NCI-H2081 (cell line): ENCODE measurements around the gene CCDC73.
"Not testable (repeated sequence)": the region's sequence is repeated elsewhere in the genome, so short reads cannot be mapped to it uniquely, and the experiment has no call there.

Source experiments
- DNase-seq, 2 experiments: peaks; one replicate each; lab custom pipeline; 2025; lab: John Stamatoyannopoulos, UW

CCDC73 gene

DNA sequence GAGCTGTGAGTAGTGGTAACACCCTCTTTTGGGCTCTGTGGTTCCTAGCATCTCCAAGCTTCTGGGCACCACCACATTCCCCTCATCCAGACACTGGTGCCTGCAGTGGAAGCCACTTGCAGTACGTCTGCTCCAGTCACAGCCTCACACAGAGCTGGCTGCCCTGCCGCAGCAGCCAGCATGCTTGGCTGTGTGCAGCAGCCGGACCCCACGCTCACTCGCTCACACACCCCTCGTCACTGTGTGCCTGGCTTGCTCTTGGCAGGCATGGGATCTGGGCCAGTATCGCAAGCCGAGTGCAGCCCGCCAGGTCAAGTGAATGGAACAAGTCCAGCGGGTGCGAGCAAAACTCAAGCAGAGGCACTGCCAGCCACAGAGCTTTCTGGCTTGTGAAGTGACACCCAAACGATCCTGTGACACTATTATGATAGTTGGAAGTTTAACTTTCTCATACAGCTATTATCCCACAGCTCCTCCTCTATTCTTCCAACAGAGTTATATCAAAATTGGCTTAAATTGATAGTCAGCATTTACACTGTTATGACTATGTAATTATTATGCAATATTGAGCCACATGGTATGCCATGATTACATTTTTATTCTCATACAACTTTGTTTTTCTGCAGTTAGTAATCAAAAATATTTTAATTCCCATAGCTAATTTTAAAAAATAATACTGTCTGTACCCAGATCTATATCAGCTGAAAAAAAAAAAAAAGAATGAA lies 89.0 kb downstream of the CCDC73 start:
- DNase-seq, result no peak

DNA sequence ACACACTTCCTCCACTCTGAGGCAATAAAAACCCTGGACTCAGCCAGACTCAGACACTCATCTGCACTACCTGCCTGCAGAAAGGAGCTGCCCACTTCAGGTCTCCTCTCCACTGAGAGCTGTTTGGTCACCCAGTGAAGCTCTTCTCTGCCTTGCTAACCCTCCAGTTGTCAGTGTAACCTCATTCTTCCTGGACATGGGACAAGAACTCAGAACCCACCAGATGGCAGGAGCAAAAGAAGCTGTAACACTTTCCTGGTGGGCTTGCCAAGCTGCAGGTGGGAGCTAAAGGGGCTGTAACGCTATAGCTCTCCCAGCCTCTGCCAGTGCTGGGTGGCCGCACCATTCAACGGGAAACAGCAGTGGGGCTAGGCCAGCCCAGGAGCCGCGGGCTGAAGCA lies 89.7 kb downstream of the CCDC73 start:
- no peak for DNase-seq

DNA sequence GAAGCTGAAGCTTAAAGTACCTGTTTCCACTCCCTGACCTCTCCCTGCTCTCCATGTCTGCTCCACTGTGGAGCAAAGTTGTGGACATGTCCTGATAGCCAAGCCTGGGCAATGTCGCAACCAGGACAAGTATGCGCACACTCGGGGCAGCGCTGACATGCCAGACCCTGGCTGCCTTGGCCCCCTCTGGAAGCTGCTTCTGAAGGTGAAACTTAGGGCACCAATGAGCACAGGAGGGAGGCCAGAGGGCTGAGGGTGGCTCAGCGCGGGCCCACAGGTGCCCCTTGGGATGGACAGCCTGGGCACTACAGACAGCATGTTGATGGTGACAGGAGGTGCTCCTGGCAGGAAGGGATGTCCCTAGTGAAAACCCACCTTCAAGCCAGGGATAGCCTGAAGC lies 90.2 kb downstream of the CCDC73 start:
- DNase-seq, result no peak

DNA sequence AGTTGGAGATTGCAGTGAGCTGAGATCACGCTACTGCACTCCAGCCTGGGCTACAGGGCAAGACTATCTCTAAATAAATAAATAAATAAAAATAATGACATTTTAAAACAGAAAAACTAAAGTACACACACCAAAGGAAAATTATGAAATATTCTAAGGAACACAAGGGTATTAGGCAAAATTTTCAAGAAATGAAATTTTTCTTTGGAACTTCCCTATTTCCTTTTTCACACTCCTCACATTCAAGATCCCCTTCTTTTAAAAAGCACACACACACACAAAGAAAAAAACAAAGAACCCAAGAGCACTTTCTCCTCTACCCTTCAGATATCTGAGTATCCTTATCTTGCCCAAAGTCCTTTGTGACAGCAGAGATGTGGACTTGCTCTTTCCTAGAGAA lies 92.8 kb downstream of the CCDC73 start:
- DNase-seq, result no peak

DNA sequence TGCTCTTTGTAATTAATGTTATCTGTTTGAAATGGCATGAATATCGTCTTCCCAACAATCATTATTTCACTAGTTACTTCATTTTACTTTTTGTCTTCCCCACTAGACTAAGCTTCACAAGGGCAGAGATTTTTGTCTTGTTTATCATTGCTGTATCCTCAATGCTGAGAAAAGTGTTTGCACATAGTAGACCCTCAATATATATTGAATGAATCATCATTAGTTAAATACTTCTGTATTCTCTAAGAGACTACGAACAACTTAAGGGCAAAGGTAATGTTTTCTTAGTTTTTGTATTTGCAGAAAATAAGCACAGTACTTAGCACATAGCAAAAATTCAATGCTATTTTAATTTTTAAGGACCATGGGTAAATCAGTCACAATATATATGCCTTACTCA lies 95.9 kb downstream of the CCDC73 start:
- no peak for DNase-seq

DNA sequence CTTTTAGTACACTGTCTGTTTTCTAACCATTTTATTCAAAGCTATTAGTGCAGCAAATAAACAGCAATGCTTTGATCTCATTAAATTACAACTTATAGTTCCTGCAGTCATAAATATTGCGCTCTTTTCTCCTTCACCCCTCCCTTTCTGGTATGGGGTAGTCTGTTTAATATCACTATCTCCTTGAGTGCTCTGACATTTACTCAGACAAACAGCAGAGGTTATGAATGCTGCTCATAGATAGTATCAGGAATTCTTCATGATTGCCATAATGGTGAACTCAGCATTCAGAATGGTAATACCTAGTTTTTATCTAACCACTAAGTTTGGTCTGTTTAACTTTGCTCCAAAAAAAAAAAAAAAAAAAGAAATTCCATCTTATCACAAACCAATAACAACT lies 123.4 kb downstream of the CCDC73 start:
- DNase-seq, result no peak

DNA sequence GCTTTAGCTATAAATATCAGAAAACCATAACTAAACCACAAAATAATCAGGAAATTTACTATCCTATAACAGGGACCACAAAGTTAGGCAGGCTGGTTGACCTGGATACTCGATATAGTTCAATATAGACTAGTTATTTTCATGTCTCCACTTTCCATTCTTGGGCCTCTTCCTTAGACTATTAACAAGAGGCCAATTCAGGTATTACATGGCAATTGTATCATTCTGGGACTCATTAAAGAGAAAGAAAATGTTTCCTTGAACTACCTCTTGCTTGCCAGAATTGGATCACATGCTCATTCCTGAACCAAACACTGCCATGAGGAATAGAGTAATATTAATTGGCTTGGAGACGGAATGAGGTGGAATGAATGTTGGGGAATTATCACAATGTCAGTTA lies 134.8 kb downstream of the CCDC73 start:
- no peak for DNase-seq

DNA sequence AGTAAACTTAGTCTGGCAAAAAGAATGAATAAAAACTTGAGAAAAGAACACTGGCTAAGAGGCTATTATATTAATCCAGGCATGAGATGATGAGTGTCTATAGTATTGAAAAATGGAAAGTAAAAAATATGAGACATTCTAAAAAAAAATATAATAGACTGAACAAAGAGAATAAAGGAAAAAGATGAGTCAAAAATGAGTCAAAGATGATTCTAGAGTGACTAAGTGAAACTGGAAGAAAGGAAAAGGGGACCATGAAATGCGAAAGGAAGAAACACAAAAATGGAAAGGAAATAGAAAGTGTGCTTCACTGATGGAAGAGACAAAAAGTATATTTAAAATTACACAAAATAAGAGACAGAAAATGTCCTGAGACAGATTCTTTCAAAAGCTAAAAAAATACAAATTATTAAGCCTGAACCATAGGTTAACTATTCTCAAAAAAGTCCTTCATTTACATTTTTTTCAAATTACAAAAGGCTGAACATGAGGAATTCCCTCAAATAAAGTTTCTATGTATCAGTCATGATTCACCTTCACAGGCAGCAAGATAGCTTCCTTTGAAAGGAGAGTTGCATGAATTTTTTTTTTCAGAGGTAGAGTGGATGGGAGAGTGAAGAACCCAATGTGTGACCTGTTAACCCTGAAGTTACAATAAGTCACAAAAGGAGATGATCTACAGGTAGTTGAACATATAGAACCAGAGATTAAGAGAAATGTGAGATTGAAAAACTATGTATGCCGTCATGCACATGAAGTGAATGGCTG lies 135.6 kb downstream of the CCDC73 start:
- DNase-seq, result no peak

DNA sequence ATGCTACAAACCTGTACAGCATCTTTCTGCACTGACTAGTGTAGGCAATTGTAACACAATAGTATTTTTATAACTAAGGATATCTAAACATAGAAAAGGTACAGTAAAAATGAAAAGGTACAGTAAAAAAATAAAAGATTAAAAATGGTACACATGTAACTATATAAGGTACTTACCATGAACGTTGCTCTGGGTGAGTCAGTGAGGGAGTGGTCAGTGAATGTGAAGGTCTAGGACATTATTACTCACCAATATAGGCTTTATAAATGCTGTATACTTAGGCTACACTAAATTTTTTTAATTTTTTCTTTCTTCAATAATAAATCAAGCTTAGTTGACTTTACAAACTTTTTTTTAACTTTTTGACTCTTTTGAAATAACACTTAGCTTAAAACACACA lies 150.9 kb downstream of the CCDC73 start:
- DNase-seq, result no peak

DNA sequence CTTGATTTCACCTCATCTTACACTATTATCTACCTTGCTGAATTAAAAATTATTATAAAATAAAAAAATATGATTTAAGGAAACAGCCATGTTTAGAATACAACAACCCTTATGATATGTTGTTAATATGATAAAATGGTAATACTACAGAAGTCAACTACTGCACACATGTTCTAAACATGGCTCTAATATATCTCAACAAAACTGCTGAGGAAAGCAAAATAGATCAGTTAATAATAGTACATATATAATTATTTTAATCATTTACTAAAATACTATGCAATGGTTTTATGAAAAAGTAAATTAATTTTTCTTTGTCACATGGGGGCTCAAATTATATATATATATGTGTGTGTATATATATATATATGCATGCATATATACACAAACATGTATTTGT lies 153.1 kb downstream of the CCDC73 start:
- no peak for DNase-seq

DNA sequence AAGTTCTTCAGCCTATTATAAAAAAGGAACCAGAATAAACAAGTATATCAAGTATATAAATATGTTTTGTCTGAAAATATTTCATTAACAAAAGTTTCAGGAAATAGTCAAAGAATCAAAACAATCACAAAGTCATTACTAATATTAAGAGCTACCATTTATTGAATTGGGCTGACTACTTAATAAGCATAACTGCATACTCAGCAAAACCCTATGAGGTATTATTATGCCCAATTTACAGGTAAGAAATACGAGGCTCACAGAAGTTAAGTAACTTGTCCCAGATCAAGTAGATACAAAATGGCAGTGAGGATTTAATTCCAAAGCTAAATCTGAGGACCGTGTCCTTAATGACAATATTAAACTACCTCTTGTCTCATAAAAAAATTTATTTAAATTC lies 158.6 kb downstream of the CCDC73 start:
- no peak for DNase-seq

DNA sequence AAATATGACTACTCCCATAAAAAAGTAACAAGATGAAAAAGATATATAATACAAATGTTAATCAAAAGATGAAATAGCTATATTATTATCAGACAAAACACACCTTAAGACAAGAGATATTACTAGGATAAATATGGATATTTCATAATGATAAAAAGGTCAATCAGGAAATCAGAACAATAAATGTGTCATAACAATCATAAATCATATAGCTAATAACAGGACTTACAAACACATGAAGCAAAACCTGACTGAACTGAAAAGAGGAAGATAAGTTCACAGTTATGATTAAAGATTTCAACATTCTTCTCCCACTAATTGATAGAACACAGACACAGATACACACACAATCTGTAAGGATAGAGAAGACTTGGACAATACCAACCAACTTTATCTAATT lies 163.6 kb downstream of the CCDC73 start:
- no peak for DNase-seq

DNA sequence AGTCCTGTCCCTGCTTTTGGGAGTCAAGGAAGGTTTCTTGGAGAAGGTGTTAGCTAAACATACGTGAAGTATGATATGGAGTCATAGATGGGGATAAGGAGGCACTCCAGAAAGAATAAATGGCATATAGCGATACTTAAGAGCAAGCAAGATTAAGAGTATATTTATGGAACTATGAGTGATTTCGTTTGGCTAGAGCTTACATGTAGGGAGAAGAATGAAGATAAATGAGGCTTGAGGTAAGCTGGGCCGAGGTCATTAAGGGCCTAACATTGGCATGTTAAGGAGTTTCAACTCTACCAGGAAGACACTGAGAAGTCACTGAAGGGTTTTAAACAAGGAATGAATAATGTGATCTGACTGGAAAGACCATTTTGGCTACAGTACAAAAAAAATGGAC lies 177.6 kb downstream of the CCDC73 start:
- no peak for DNase-seq

DNA sequence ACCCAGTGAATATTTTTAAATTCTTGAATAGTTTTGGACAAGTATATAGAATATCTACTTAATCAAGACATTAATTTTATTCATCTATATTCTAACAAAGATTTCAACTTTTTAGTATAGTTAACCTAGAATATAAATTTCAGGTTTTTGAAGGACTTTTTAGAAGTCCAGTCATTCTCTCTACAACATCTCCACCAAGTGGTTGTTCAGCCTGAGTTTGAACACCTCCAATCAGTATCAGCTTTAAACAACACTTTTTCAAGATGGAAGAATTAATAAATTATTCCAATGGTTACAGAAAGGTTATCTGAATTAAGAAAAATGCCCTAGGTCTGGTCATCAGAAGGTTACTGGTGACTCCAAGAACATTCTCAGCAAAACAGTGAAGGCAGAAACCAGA lies 179.0 kb downstream of the CCDC73 start:
- no peak for DNase-seq

DNA sequence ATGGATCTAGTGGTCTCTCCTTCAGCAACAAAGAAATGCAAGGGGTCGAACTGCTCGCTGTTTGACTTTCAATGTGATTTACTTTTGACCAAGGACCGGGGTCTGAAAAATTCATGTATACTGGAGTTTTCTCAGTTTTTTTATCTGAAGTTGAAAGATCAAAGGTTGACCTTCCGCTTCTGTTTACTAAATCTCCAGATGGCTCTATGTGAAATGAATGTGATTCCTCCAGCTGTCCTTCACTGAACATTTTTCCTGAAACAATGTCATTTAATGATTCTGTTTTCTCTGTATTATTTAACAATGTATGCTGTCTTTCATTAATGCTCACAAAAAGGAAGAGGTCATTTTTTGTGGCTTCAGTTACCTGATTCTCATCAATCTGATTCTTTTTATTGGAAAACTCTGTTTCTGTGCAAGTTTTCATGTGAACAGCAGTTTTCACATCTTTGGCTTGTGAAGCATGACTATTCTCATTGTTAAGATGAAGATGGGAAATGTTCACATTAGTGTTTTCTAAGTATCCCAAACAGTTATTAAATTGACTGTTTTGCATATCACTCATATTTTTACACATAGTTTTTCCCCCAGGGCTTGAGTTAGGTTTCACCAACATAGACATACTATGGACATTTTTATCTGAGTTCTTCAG lies 180.8 kb downstream of the CCDC73 start:
- DNase-seq, result no peak

DNA sequence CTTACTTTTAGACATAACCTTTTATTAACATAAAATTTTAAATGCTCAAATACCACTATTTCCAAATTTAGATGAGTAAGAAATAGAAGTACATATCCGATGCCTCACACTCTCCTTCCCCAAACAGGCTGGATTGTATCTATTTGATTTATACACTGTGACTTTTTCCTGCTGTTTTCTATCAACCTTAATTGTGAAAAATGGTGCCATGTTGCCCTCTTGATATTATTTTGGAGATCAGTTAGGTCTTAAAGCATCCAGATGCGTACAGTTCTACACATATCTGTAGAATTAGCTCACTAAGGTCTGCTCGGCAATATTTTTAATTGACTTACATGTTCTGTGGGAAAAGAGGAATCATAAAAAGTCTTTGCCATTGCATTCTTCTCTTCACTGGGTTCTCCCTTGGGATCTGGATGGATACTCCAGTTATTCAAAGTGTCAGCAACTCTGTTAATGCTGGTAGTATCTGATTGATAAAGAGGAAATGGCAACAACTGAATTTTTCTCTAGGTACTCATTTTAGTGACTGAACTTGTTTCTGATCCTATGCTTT lies 183.6 kb downstream of the CCDC73 start:
- no peak for DNase-seq

DNA sequence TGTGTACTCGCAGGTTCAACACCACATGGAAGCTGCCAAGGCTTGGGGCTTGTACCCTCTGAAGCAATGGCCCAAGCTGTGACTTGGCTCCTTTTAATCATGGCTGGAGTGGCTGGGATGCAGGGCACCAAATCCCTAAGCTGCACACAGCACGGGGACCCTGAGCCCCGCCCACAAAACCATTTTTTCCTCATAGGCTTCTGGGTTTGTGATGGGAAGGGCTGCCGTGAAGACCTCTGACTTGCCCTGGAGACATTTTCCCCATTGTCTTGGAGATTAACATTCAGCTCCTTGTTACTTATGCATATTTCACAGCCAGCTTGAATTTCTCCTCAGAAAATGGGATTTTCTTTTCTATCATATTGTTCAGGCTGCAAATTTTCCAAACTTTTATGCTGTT lies 185.6 kb downstream of the CCDC73 start:
- not testable (repeated sequence) for DNase-seq

DNA sequence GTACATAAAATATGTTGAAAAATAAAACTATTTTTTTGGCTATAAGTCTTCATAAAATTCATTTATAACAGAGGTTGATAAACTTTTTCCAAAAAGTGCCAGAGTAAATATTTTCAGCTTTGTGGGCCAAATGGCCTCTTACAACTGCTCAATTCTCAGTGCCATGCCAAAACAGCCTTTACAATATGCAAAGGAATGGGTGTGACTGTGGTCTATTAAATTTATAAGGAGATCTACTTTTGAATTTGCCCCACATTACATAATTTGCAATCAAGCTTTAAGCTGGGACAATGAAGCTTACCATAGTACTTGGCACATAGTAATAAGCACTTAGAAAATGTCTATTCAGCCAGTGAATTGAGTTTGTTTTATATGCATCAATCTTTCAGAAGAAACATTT lies 188.2 kb downstream of the CCDC73 start:
- DNase-seq, result no peak

DNA sequence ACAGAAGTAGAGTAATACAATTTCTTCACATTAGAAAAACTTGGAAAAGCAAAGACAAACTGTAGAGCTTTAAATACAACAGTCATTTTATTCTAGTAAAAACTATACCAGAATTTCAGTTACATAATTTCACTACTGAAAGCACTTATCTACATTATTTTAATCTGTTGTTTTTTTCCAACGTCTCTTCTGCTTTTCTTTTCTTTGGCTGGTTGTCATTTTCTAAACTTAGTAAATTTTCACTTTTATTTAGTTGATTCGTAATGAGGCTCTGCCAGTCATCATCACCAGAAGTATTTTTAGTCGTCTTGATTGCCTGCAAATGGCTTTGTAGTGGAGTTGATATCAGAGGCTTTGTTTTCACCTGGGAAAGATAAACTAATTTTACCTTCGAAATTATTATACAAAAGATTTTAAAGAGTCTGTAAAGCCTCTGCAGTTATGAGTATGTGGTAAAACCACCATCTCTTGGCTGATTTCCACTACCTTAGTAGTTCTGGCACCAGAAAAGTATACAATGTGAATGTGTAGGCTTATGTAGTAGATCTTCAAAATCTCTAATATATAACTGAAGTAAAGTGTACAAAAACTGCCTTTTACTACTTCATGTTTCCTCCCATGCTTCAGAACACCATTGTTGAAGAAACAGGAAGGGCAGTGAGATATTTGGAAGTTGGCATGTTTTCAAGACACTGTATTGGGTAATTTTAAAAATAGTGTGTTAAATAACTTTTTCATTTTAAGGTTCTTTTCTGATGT lies 191.6 kb downstream of the CCDC73 start:
- no peak for DNase-seq

DNA sequence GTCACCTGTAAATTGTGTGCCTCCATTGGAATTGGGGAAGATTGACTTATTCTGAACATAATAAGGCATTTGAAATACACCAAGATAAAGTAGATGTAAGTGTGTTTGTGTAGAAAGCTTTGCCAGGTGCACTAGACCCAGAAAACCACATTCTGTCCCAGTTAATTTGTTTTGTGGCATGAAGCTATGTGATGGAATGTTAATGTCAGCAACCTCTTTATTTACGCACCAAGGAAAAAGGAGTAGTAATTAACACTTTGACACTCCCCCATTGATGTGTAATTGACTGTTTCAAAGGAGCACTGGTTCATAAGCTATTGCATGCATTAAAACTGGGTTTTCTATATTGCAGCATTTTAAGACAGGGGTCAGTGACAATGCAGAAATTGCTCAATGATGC lies 196.5 kb downstream of the CCDC73 start:
- DNase-seq, result no peak

DNA sequence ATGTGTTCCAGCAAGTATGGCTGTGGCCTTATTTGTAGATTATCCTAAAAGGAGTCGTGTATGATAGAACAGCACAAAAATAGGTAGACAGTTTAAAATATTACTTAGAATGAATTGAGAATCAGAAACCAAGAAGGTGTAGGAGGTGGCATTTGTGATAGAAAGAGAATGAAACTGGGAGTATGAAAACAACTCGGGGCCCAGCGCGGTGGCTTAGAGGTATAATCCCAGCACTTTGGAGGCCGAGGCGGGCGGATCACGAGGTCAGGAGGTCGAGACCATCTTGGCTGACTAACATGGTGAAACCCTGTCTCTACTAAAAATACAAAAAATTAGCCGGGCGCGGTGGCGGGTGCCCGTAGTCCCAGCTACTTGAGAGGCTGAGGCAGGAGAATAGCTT lies 198.3 kb downstream of the CCDC73 start:
- DNase-seq, result not testable (repeated sequence)

DNA sequence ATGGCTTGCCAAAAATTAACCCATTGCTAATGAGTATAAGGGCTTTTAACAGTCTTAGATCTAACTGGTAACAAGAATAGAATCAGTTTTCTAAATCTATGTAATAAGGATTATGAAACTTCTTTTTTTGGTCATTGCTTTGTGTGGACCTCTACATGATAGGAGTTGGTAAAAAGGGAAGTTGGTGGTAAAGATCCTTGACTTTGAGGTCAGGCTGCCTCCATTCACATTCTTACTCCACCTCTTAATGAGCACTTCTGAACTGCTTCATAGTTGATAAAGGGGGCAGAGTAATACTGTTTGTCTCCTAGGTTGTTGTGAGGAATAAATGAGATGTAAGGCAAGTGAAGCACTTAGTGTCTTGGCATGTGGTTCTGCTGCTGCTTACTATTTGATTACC lies 200.2 kb downstream of the CCDC73 start:
- DNase-seq, result no peak
